Dendritic cell treated with granulocyte-macrophage colony-stimulating factor and Interleukin-4, amounts not matched to agents 40 ng/mL and 50 ng/mL, for 4 days (primary cell): ENCODE data around the gene PPP1R3E.
"Not testable (repeated sequence)": the region's sequence is repeated elsewhere in the genome, so short reads cannot be mapped to it uniquely, and the experiment has no call there.

ENCODE experiments used
- H3K27ac Mint-ChIP-seq: one replicate; pipeline ENCODE4 v1.8.0; 2022; ENCODE audit warnings: mild to moderate bottlenecking, mixed read lengths
- H3K27me3 Mint-ChIP-seq: one replicate; pipeline ENCODE4 v1.8.0; 2022; ENCODE audit warnings: mild to moderate bottlenecking, mixed read lengths
- H3K36me3 Mint-ChIP-seq: one replicate; pipeline ENCODE4 v1.8.0; 2022; ENCODE audit warnings: low read depth, mixed read lengths
- H3K4me1 Mint-ChIP-seq: one replicate; pipeline ENCODE4 v1.8.0; 2022; ENCODE audit warnings: low read depth, mixed read lengths
- H3K4me3 Mint-ChIP-seq: one replicate; pipeline ENCODE4 v1.8.0; 2022; ENCODE audit warnings: mild to moderate bottlenecking, moderate library complexity, mixed read lengths
- H3K9me3 Mint-ChIP-seq: one replicate; pipeline ENCODE4 v1.8.0; 2022; ENCODE audit warnings: mixed read lengths
- intact Hi-C: fragments of 100-400 bp; cut with micrococcal nuclease; formaldehyde crosslinking; loops from one replicate; pipeline ENCODE4 v1.15.0; 2022

Gene PPP1R3E

DNA sequence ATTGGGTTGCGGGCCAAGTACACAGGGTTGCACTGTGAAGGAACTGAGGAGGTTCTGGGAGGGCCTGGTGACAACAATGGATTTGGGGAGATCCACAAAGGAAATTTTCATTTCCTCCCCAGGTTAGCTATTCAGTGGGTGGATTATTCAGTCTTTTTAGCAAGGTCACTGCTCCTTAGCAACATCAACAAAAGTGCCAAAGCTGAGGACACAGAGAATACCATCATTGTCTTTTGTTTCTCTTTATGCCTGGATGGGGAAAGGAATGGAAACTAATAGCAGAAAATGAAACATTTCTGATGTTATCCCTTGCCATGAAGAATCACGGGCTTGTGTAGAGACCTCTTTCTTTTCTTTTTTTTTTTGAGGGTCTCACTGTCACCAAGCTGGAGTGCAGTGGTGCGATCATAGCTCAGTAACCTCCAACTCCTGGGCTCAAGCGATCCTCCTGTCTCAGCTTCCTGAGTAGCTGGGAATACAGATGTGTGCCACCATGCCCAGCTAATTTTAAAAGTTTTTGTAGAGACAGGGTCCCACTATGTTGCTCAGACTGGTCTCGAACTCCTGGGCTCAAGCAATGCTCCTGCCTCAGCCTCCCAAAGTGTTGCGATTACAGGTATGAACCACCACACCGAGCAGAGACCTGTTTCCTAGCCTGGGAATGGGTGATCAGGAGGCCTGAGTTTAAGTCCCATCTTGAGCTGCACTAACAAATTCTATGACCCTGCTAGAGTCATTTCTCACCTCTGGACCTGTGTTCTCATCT, 6.5 kb downstream of the PPP1R3E start:
- Mint-ChIP-seq H3K4me3 (no peak overlapping the region), H3K27ac (no peak overlapping the region), H3K4me1 (peaks cover 33% of the 10 kb centered on the region), H3K9me3 (no peaks in the 10 kb centered on the region), H3K27me3 (peaks cover 4% of the 10 kb centered on the region), H3K36me3 (peaks cover 47% of the 10 kb centered on the region)
- intact Hi-C loops, result no loop called here

DNA sequence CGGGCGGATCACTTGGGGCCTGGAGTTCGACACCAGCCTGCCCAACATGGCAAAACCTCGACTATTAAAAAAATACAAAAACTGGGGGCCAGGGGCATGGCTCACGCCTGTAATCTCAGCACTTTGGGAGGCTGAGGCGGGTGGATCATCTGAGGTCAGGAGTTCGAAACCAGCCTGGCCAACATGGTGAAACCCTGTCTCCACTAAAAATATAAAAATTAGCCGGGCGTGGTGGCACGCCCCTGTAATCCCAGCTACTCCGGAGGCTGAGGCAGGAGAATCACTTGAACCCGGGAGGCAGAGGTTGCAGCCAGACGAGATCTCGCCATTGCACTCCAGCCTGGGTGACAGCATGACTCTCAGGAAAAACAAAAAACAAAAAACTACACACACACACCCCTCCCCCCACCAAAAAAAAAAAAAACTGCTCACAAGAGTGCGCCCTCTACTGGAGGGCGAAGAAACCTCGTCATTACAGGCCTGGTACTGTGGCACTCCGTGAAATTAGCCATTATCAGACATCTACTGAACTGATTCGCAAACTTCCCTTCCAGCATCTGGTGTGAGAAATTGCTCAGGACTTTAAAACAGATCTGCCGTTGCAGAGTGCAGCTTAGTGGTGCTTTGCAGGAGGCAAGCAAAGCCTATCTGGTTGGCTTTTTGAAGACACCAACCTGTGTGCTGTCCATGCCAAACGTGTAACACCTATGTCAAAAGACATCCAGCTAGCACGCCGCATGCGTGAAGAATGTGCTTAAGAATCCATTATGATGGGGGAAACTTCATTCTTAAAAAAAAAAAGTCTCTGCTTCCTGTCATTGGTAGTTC, 7.7 kb downstream of the PPP1R3E start:
- Mint-ChIP-seq H3K4me3 (peak overlapping the region; percentile 37), H3K4me1 (peaks cover 31% of the 10 kb centered on the region), H3K27ac (peak overlapping the region; percentile 69), H3K9me3 (no peaks in the 10 kb centered on the region), H3K36me3 (peaks cover 39% of the 10 kb centered on the region), H3K27me3 (peaks cover 4% of the 10 kb centered on the region)
- intact Hi-C loops, result loop anchor here (2.0 kb wide), 1 partner anchor 174 kb away; no protein-coding TSS in a partner anchor

DNA sequence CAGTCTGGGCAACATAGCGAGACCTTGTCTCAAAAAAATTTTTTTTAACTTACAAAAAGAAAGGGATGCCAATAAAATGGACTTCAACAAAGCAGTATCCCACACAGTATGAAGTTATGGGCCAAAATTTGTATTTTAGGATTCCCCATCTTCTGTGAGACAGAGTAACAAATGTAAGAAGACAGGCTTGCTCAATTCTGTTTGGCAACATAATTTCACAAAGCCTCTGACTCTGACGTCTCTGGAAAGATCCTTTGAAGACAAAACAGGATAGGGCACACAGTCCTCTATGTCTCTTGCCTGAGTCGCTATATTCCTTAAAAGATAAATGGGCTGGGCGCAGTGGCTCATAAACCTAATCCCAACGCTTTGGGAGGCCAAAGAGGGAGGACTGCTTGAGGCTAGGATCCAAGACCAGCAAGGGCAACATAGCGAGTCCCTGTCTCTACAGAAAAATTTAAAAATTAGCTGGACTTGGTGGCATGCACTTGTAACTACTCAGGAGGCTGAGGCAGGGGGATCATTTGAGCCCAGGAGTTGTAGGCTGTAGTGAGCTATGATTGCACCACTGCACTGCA, 15.7 kb downstream of the PPP1R3E start:
- peaks cover 19% of the 10 kb centered on the region for H3K36me3 Mint-ChIP-seq
- H3K4me1 Mint-ChIP-seq, result peaks cover 33% of the 10 kb centered on the region
- H3K4me3 Mint-ChIP-seq, result peak overlapping the region; percentile 98
- H3K27ac Mint-ChIP-seq, result peak overlapping the region; percentile 100
- H3K9me3 Mint-ChIP-seq, result no peaks in the 10 kb centered on the region
- H3K27me3 Mint-ChIP-seq, result no peaks in the 10 kb centered on the region
- intact Hi-C loops, result loop anchor here (1.0 to 5.0 kb wide), 3 partner anchors 14 to 280 kb away; partner anchors contain the start of gene PABPN1

DNA sequence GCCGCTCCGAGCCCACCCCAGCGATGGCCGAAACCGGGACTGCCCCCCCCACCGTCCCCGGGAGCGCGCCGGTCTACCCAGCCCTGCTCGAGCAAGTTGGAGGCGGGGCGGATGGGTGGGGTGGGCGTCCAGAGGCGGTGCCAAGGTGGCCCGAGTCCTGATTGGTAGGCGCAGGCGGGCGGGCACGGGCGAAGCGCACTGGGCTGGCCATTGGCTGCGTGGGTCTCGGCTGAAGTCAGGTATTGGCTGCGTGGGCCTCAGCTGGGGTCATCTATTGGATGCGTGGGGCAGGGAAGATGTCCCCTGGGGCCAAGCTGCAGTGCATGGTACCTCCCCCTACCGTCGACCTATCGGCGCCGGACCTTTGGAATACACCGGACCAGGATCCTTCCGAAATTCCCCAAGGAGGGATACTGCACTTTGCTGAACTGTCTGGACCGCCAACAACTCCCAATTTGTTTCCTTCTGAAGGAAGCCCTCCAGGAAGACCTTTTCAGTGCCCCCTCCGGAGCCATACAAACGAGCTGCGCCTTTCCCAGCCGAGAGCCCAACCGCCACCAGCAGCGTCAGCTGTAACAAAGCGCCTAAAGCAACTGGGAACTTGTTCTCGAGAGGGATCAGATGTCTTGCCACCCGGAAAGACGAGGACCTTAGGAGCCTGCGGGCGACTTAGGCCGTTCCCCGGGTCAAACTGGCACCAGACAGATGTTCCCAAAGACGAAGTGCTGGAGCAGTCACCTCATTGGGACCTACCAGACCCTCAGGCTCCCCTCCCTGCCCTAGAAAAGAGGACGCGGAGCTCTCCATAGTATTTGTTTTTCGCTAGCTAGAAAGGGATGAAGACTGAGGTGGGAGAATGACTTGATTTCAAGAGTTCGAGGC, 16.4 kb downstream of the PPP1R3E start, which contains the start of gene HOMEZ:
HOMEZ (minus strand) TSS at position 113 of the 882 bp plus-strand sequence. CDS start 180 bp downstream, outside the sequence.
- Mint-ChIP-seq H3K36me3 (peaks cover 21% of the 10 kb centered on the region), H3K27me3 (no peaks in the 10 kb centered on the region), H3K27ac (peak within 1 kb of the TSS; percentile 100), H3K4me3 (peak within 1 kb of the TSS; percentile 98), H3K4me1 (peaks cover 33% of the 10 kb centered on the region), H3K9me3 (no peaks in the 10 kb centered on the region)
- intact Hi-C loops, result loop anchor here (1.0 to 5.0 kb wide), 3 partner anchors 15 to 279 kb away; partner anchors contain the start of gene PABPN1

DNA sequence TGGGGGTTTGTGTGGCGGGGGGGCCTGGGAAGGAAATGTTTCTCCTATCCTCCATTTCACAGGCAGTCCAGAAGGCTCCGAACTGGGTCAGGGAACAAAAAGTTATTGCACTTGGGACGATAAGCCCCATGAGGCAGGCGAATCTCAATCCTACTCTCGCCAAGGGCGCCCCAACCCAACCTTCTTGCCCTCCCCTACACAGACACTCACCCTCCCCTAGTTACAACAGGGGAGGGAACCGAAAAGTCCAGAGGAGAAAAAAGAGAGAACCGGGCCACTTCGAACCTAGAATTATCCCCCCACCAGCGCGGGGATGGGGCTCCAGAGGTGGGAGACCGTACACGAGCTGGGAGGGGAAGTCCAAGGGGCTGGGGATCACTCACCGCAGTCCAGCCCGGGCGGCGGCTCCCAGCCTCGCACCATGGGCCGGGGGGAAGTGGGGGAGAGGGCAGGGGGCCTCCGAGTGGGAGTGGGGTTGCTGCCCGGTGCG, 17.1 kb downstream of the PPP1R3E start:
- Mint-ChIP-seq H3K4me1 (peaks cover 33% of the 10 kb centered on the region), H3K4me3 (peak overlapping the region; percentile 98), H3K36me3 (peaks cover 23% of the 10 kb centered on the region), H3K27ac (peak overlapping the region; percentile 100), H3K27me3 (no peaks in the 10 kb centered on the region), H3K9me3 (no peaks in the 10 kb centered on the region)
- intact Hi-C loops, result loop anchor here (1.0 to 5.0 kb wide), 3 partner anchors 15 to 278 kb away; partner anchors contain the start of gene PABPN1

DNA sequence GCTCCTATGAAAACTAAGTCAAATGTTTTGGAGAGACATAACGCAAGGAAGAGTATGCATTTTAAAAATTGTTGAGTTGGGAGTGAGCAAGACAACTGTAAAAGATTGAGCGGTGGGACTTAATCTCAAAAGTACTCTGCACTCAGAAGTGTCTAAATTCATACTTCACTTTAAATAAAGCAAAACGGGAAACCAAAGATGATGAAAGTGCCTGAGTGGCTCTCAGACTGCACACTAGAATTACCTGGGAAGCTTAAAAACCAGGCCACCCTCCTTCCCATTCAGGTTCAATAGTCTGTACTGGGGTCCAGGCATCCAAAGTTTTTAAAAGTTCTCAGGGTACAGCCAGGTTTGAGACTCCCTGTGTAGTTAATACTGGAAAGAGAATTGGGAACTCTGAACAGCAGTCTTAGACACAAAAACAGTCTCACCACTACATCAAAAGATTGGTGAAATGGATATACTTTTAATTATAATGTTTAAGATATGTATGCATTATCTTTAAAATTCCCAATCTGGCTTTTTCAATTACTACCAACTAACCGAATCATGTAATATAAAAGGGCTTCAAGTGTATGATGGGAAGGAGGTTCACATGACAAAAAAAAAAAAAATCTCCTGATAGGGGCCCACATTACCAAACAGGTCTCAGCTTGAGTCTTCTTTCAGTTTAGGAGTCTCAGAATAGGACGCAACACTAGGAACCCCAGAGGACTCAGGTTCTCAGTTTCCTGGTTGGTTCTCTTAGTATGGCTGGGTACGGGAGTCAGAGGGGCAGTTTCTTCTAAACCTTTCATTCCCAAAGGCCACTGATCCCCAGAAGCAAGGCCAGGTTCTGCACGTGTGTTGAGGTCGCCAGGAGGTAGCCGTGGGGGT, 17.8 kb downstream of the PPP1R3E start:
- peaks cover 23% of the 10 kb centered on the region for H3K36me3 Mint-ChIP-seq
- no peaks in the 10 kb centered on the region for H3K27me3 Mint-ChIP-seq
- no peaks in the 10 kb centered on the region for H3K9me3 Mint-ChIP-seq
- peak overlapping the region; percentile 100 for H3K27ac Mint-ChIP-seq
- H3K4me1 Mint-ChIP-seq, result peaks cover 33% of the 10 kb centered on the region
- H3K4me3 Mint-ChIP-seq, result peak overlapping the region; percentile 98
- intact Hi-C loops, result loop anchor here (5.0 kb wide), 1 partner anchor 278 kb away; no protein-coding TSS in a partner anchor

DNA sequence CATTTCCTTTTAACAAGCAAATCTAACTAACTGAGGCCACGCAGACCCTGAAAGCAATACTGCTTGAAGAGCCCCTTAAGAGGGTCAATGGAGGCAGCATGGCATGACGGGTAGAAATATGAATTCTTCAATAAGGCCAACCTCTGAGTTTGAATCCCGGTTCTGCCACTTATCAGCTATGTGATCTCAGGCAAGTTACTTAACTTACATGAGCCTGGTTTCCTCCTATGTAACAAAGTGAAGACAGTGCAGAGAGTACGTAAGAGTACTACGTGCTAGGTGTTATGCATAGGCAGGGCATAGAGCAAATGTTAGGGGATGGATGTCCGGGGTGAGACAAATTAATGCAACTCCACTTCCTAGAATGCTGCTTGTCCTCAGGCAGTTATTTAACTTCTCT, 21.4 kb downstream of the PPP1R3E start:
- Mint-ChIP-seq H3K27me3 (no peaks in the 10 kb centered on the region), H3K9me3 (no peaks in the 10 kb centered on the region), H3K4me3 (no peak overlapping the region), H3K36me3 (peaks cover 36% of the 10 kb centered on the region), H3K4me1 (peaks cover 24% of the 10 kb centered on the region), H3K27ac (no peak overlapping the region)
- intact Hi-C loops, result no loop called here

DNA sequence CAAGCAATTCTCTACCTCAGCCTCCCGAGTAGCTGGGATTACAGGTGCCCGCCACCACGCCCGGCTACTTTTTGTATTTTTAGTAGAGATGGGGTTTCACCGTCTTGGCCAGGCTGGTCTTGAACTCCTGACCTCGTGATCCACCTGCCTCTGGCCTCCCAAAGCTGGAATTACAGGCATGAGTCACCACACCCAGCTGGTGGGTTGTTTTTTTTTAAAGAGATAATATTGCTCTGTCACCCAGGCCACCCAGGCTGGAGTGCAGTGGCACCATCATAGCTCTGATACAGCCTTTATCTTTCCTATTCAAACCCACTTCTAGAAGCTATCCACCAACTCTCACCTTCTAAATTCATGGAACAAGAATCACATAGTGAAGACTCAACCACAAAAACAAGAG, 24.7 kb downstream of the PPP1R3E start:
- peaks cover 20% of the 10 kb centered on the region for H3K4me1 Mint-ChIP-seq
- H3K27me3 Mint-ChIP-seq, H3K4me3 Mint-ChIP-seq, H3K27ac Mint-ChIP-seq, H3K9me3 Mint-ChIP-seq, intact Hi-C loops: not testable (repeated sequence)
- peaks cover 47% of the 10 kb centered on the region for H3K36me3 Mint-ChIP-seq

DNA sequence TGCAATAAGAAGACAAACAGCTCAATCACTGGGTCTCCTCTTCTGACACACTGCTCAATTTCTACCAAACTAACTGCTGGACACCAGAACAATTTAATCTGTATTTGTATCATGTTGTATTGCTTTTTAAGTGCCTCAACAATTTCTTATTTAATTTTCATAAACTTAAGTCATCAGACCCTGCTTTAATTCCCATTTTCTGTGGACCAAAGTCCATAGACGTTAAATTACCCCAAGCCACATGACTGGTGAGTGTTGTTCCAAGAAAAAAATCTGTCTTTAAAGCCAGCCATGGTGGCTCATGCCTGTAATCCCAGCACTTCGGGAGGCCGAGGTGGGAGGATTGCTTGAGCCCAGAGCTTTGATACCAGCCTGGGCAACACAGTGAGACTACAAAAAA, 25.5 kb downstream of the PPP1R3E start:
- peaks cover 47% of the 10 kb centered on the region for H3K36me3 Mint-ChIP-seq
- no peak overlapping the region for H3K4me3 Mint-ChIP-seq
- peaks cover 16% of the 10 kb centered on the region for H3K4me1 Mint-ChIP-seq
- H3K27me3 Mint-ChIP-seq, result no peaks in the 10 kb centered on the region
- H3K9me3 Mint-ChIP-seq, result no peaks in the 10 kb centered on the region
- intact Hi-C loops, result no loop called here
- no peak overlapping the region for H3K27ac Mint-ChIP-seq

DNA sequence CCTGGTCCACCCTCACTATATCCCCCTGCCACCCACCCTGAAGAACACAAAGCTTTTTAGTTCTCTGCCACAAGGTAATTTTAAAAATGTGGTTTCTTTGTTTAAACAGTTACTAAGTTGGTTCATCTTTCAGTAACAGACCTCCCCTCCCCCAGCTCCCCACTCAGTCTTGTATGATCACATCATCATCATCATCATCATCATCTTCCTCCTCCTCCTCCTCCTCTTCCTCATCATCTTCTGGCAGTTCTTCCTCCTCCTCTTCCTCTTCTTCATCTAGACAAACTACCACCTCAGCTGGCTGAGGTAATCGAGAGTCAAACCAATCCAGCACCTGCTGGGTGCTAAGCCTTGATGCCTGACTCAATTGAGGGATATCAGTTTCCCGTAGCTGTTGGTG, 27.2 kb downstream of the PPP1R3E start:
- peaks cover 16% of the 10 kb centered on the region for H3K4me1 Mint-ChIP-seq
- H3K9me3 Mint-ChIP-seq, result no peaks in the 10 kb centered on the region
- peaks cover 36% of the 10 kb centered on the region for H3K36me3 Mint-ChIP-seq
- intact Hi-C loops, result no loop called here
- H3K4me3 Mint-ChIP-seq, result no peak overlapping the region
- H3K27me3 Mint-ChIP-seq, result no peaks in the 10 kb centered on the region
- no peak overlapping the region for H3K27ac Mint-ChIP-seq

DNA sequence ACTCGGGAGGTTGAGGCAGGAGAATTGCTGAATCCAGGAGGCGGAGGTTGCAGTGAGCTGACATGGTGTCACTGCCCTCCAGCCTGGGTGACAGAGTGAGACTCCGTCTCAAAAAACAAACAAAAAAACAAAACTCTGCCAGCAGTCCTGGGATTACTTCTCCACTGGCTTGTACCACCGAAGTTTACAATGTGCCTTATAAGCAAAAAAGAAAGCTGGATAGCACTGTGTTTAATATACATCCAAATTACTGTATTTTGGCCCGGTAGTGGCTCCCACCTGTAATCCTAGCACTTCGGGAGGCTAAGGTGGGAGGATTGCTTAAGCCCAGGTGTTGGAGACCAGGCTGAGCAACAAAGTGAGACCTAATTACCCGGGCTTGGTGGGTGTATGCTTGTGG, 33.5 kb downstream of the PPP1R3E start:
- H3K9me3 Mint-ChIP-seq, result no peaks in the 10 kb centered on the region
- no peak overlapping the region for H3K27ac Mint-ChIP-seq
- H3K27me3 Mint-ChIP-seq, result peaks cover 7% of the 10 kb centered on the region
- intact Hi-C loops, result loop anchor here (10.0 kb wide), 1 partner anchor 56 kb away; the partner anchor contains the start of gene PABPN1
- H3K36me3 Mint-ChIP-seq, result no peaks in the 10 kb centered on the region
- H3K4me1 Mint-ChIP-seq, result peaks cover 5% of the 10 kb centered on the region
- no peak overlapping the region for H3K4me3 Mint-ChIP-seq

DNA sequence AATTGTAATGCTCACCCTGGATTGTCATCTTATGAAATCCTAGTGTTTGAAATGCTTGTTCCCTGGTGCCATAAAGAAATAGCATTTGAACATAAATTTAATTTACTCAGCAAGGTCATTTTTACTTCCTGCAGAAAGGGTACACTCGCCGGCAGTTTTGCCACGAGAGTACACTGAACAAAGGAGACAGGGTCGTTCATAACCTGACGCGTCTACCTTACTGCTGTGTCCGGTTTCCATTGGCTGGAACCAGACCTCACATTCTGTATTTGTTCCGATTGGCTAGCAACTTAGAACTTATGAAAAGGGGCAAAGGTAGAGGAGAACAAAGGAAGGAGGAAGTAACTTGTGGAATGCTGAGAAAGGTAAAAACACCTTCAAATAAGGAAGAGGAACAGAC, 41.8 kb downstream of the PPP1R3E start:
- Mint-ChIP-seq H3K27me3 (peaks cover 21% of the 10 kb centered on the region), H3K4me1 (peaks cover 15% of the 10 kb centered on the region)
- H3K27ac Mint-ChIP-seq, H3K4me3 Mint-ChIP-seq, H3K36me3 Mint-ChIP-seq, H3K9me3 Mint-ChIP-seq: not testable (repeated sequence)
- intact Hi-C loops, result loop anchor here (10.0 kb wide), 1 partner anchor 64 kb away; the partner anchor contains the start of gene PABPN1
